ENCODE data around the gene ADAMTSL4.

ADAMTSL4 gene

DNA sequence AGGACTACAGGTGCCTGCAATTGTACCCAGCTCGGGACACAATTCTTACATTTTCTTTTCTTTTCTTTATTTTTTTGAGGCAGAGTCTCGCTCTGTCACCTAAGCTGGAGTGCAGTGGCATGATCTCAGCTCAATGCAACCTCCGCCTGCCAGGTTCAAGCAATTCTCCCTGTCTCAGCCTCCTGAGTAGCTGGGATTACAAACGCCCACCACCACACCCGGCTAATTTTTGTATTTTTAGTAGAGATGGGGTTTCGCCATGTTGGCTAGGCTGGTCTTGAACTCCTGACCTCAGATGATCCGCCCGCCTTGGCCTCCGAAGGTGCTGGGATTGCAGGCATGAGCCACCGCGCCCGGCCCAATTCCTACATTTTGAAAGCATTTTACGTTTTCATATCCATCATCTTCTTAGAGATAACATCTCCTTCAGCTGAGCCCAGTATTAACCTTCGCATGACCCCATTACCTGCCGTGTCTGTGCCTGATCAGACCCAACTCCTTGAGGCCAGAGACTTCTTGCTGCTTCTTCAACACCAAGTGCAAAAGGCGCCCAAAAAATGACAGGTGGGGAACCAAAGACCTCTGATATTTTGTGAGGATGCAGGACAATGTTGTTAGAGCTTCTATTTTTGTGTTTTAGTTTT is 2.8 kb upstream of the ADAMTSL4 start:
- Histone ChIP-seq H2BK15ac (ENCODE audit: low read depth, poor library complexity, severe bottlenecking) (no peak overlapping the region), H3K18ac (ENCODE audit: low read depth in 1 of 2, low read length in 2 of 2) (no peak overlapping the region), H3K9me3 (ENCODE audit: control insufficient read depth, low read length) (no peaks in the 10 kb centered on the region), H2BK5ac (ENCODE audit: low read depth, low read length, poor library complexity, severe bottlenecking) (no peak overlapping the region), H3K79me1 (replicated peaks; ENCODE audit: low read length, poor library complexity, severe bottlenecking) (no peaks in the 10 kb centered on the region), H3K9ac (ENCODE audit: low read length) (no peak overlapping the region), H3K4me1 (ENCODE audit: control insufficient read depth, insufficient read depth, low read depth, low read length) (peaks cover 13% of the 10 kb centered on the region), H2AK5ac (ENCODE audit: low read length, severe bottlenecking) (no peak overlapping the region), H3K4me2 (ENCODE audit: low read length, poor library complexity, severe bottlenecking) (no peak overlapping the region), H4K91ac (ENCODE audit: low read length) (no peak overlapping the region), H2BK120ac (ENCODE audit: low read depth, low read length) (no peak overlapping the region), H2AFZ (ENCODE audit: low read depth, low read length) (no peak overlapping the region), H3K23ac (ENCODE audit: low read length in 2 of 2) (no peak overlapping the region), H3K4ac (ENCODE audit: low read depth in 1 of 2, low read length in 2 of 2) (no peak overlapping the region), H3K27me3 (ENCODE audit: control insufficient read depth in 1 of 2, insufficient read depth in 1 of 2, low read length in 2 of 2) (no peaks in the 10 kb centered on the region), H3K36me3 (ENCODE audit: control insufficient read depth in 1 of 2, insufficient read depth in 2 of 2, low read depth in 1 of 2, low read length in 2 of 2) (no peaks in the 10 kb centered on the region), H2BK12ac (ENCODE audit: low read length in 2 of 2) (no peak overlapping the region), H3K27ac (ENCODE audit: low read length, poor library complexity, severe bottlenecking) (no peak overlapping the region), H3K4me3 (ENCODE audit: insufficient read depth in 1 of 2, low read depth in 1 of 2, low read length in 2 of 2) (no peak overlapping the region), H3K14ac (ENCODE audit: low read length in 2 of 2) (no peak overlapping the region), H4K8ac (ENCODE audit: low read length) (no peak overlapping the region)
- no peak for DNase-seq
- WGBS, result 96% methylated on average over 16 of the region's 16 CpGs

- WGBS, result no CpG with 5 or more reads among the region's 4 CpGs
- H4K91ac ChIP-seq (ENCODE audit: low read length), result no peak overlapping the region
- H3K4ac ChIP-seq (ENCODE audit: low read depth in 1 of 2, low read length in 2 of 2), result no peak overlapping the region
- H3K14ac ChIP-seq (ENCODE audit: low read length in 2 of 2), result no peak overlapping the region
- no peak overlapping the region for H2AFZ ChIP-seq (ENCODE audit: low read depth, low read length)
- H3K27ac ChIP-seq (ENCODE audit: low read length, poor library complexity, severe bottlenecking), result no peak overlapping the region
- no peak overlapping the region for H2BK15ac ChIP-seq (ENCODE audit: low read depth, poor library complexity, severe bottlenecking)
- H3K4me2 ChIP-seq (ENCODE audit: low read length, poor library complexity, severe bottlenecking), result peak overlapping the region; percentile 95
- H3K23ac ChIP-seq (ENCODE audit: low read length in 2 of 2), result no peak overlapping the region
- H2BK5ac ChIP-seq (ENCODE audit: low read depth, low read length, poor library complexity, severe bottlenecking), result no peak overlapping the region
- no peaks in the 10 kb centered on the region for H3K36me3 ChIP-seq (ENCODE audit: control insufficient read depth in 1 of 2, insufficient read depth in 2 of 2, low read depth in 1 of 2, low read length in 2 of 2)
- H3K9ac ChIP-seq (ENCODE audit: low read length), result peak overlapping the region; percentile 89
- peak overlapping the region; percentile 73 for H2BK120ac ChIP-seq (ENCODE audit: low read depth, low read length)
- no peak for DNase-seq
- H3K4me3 ChIP-seq (ENCODE audit: insufficient read depth in 1 of 2, low read depth in 1 of 2, low read length in 2 of 2), result peak overlapping the region in 1 of 2 experiments; percentile 79
- no peaks in the 10 kb centered on the region for H3K27me3 ChIP-seq (ENCODE audit: control insufficient read depth in 1 of 2, insufficient read depth in 1 of 2, low read length in 2 of 2)
- H3K18ac ChIP-seq (ENCODE audit: low read depth in 1 of 2, low read length in 2 of 2), result peak overlapping the region in 1 of 2 experiments; percentile 81
- H4K8ac ChIP-seq (ENCODE audit: low read length), result peak overlapping the region; percentile 84
- no peaks in the 10 kb centered on the region for H3K9me3 ChIP-seq (ENCODE audit: control insufficient read depth, low read length)
- H2BK12ac ChIP-seq (ENCODE audit: low read length in 2 of 2), result no peak overlapping the region
- H3K4me1 ChIP-seq (ENCODE audit: control insufficient read depth, insufficient read depth, low read depth, low read length), result peaks cover 24% of the 10 kb centered on the region
- H2AK5ac ChIP-seq (ENCODE audit: low read length, severe bottlenecking), result no peak overlapping the region
- no peaks in the 10 kb centered on the region for H3K79me1 ChIP-seq (replicated peaks; ENCODE audit: low read length, poor library complexity, severe bottlenecking)
Observed at GRCh38 chr1:150548324-150548631, 930 bp upstream of the ADAMTSL4 start.

- peak overlapping the region; percentile 56 to 87 for H3K4me3 ChIP-seq (ENCODE audit: insufficient read depth in 1 of 2, low read depth in 1 of 2, low read length in 2 of 2)
- peak overlapping the region; percentile 90 for H2BK15ac ChIP-seq (ENCODE audit: low read depth, poor library complexity, severe bottlenecking)
- WGBS, result 18% methylated on average over 43 of the region's 43 CpGs
- H3K9ac ChIP-seq (ENCODE audit: low read length), result peak overlapping the region; percentile 89
- no peaks in the 10 kb centered on the region for H3K79me1 ChIP-seq (replicated peaks; ENCODE audit: low read length, poor library complexity, severe bottlenecking)
- H3K9me3 ChIP-seq (ENCODE audit: control insufficient read depth, low read length), result no peaks in the 10 kb centered on the region
- H4K91ac ChIP-seq (ENCODE audit: low read length), result no peak overlapping the region
- H3K14ac ChIP-seq (ENCODE audit: low read length in 2 of 2), result peak overlapping the region in 1 of 2 experiments; percentile 23
- H3K27me3 ChIP-seq (ENCODE audit: control insufficient read depth in 1 of 2, insufficient read depth in 1 of 2, low read length in 2 of 2), result no peaks in the 10 kb centered on the region
- peaks cover 21% of the 10 kb centered on the region for H3K4me1 ChIP-seq (ENCODE audit: control insufficient read depth, insufficient read depth, low read depth, low read length)
- no peak overlapping the region for H3K27ac ChIP-seq (ENCODE audit: low read length, poor library complexity, severe bottlenecking)
- DNase-seq, result peak; percentile 45
- H2BK120ac ChIP-seq (ENCODE audit: low read depth, low read length), result no peak overlapping the region
- H2AFZ ChIP-seq (ENCODE audit: low read depth, low read length), result no peak overlapping the region
- H3K36me3 ChIP-seq (ENCODE audit: control insufficient read depth in 1 of 2, insufficient read depth in 2 of 2, low read depth in 1 of 2, low read length in 2 of 2), result peaks cover 7 to 11% of the 10 kb centered on the region in 2 experiments
- H2BK12ac ChIP-seq (ENCODE audit: low read length in 2 of 2), result peak overlapping the region in 1 of 2 experiments; percentile 73
- H3K18ac ChIP-seq (ENCODE audit: low read depth in 1 of 2, low read length in 2 of 2), result peak overlapping the region in 1 of 2 experiments; percentile 89
- H3K4ac ChIP-seq (ENCODE audit: low read depth in 1 of 2, low read length in 2 of 2), result peak overlapping the region in 1 of 2 experiments; percentile 80
- no peak overlapping the region for H2BK5ac ChIP-seq (ENCODE audit: low read depth, low read length, poor library complexity, severe bottlenecking)
- peak overlapping the region; percentile 95 for H3K4me2 ChIP-seq (ENCODE audit: low read length, poor library complexity, severe bottlenecking)
- peak overlapping the region; percentile 56 for H4K8ac ChIP-seq (ENCODE audit: low read length)
- H3K23ac ChIP-seq (ENCODE audit: low read length in 2 of 2), result peak overlapping the region in 1 of 2 experiments; percentile 52
- H2AK5ac ChIP-seq (ENCODE audit: low read length, severe bottlenecking), result no peak overlapping the region
Observed at GRCh38 chr1:150549496-150550221, 451 bp downstream of the ADAMTSL4 start.

GRCh38 chr1:150550222-150551050 is 1.2 kb downstream of the ADAMTSL4 start:
- no peak overlapping the region for H3K4me2 ChIP-seq (ENCODE audit: low read length, poor library complexity, severe bottlenecking)
- H3K9me3 ChIP-seq (ENCODE audit: control insufficient read depth, low read length), result no peaks in the 10 kb centered on the region
- H2AK5ac ChIP-seq (ENCODE audit: low read length, severe bottlenecking), result no peak overlapping the region
- peaks cover 2% of the 10 kb centered on the region for H3K79me1 ChIP-seq (replicated peaks; ENCODE audit: low read length, poor library complexity, severe bottlenecking)
- peak overlapping the region in 1 of 2 experiments; percentile 67 for H3K4ac ChIP-seq (ENCODE audit: low read depth in 1 of 2, low read length in 2 of 2)
- H3K4me3 ChIP-seq (ENCODE audit: insufficient read depth in 1 of 2, low read depth in 1 of 2, low read length in 2 of 2), result peak overlapping the region in 1 of 2 experiments; percentile 87
- H2BK120ac ChIP-seq (ENCODE audit: low read depth, low read length), result no peak overlapping the region
- H2AFZ ChIP-seq (ENCODE audit: low read depth, low read length), result no peak overlapping the region
- H3K4me1 ChIP-seq (ENCODE audit: control insufficient read depth, insufficient read depth, low read depth, low read length), result peaks cover 22% of the 10 kb centered on the region
- H2BK12ac ChIP-seq (ENCODE audit: low read length in 2 of 2), result peak overlapping the region; percentile 28 to 73
- WGBS, result 91% methylated on average over 12 of the region's 22 CpGs
- H3K18ac ChIP-seq (ENCODE audit: low read depth in 1 of 2, low read length in 2 of 2), result peak overlapping the region in 1 of 2 experiments; percentile 48
- H2BK5ac ChIP-seq (ENCODE audit: low read depth, low read length, poor library complexity, severe bottlenecking), result no peak overlapping the region
- no peaks in the 10 kb centered on the region for H3K27me3 ChIP-seq (ENCODE audit: control insufficient read depth in 1 of 2, insufficient read depth in 1 of 2, low read length in 2 of 2)
- peak overlapping the region in 1 of 2 experiments; percentile 11 for H3K14ac ChIP-seq (ENCODE audit: low read length in 2 of 2)
- H3K27ac ChIP-seq (ENCODE audit: low read length, poor library complexity, severe bottlenecking), result no peak overlapping the region
- H3K9ac ChIP-seq (ENCODE audit: low read length), result peak overlapping the region; percentile 89
- H3K23ac ChIP-seq (ENCODE audit: low read length in 2 of 2), result no peak overlapping the region
- peak; percentile 39 for DNase-seq
- no peak overlapping the region for H2BK15ac ChIP-seq (ENCODE audit: low read depth, poor library complexity, severe bottlenecking)
- no peak overlapping the region for H4K91ac ChIP-seq (ENCODE audit: low read length)
- peaks cover 12 to 17% of the 10 kb centered on the region in 2 experiments for H3K36me3 ChIP-seq (ENCODE audit: control insufficient read depth in 1 of 2, insufficient read depth in 2 of 2, low read depth in 1 of 2, low read length in 2 of 2)
- no peak overlapping the region for H4K8ac ChIP-seq (ENCODE audit: low read length)

Data from mesenchymal stem cell (in vitro differentiated cells and primary cell).